Suprapubic skin (tissue), 4 donors: ENCODE measurements around the gene LYPD6B.

Source experiments
- CTCF ChIP-seq, 2 donors: fragments of 200-600 bp in 1 of 2; fragments of 450-650 bp in 1 of 2; sonication (generic) in 1 of 2; IDR thresholded peaks; one replicate each; pipeline ENCODE4 v1.5.1; 2016 to 2019; ENCODE audit warnings: antibody characterized with exemption in 2 of 2, mild to moderate bottlenecking in 1 of 2, moderate library complexity in 1 of 2
- EP300 ChIP-seq: sonication (generic); formaldehyde crosslinking; IDR thresholded peaks from one replicate; pipeline ENCODE4 v1.6.1; 2017; ENCODE audit warnings: antibody characterized with exemption
- POLR2AphosphoS5 ChIP-seq, 3 donors: sonication (generic); formaldehyde crosslinking; IDR thresholded peaks; one replicate each; pipeline ENCODE4 v1.6.1; 2017; ENCODE audit warnings: antibody characterized with exemption in 3 of 3

- TF ChIP-seq CTCF (IDR thresholded peaks at IDR 0.05) (no peak), POLR2AphosphoS5 (IDR thresholded peaks at IDR 0.05) (no peak), EP300 (no peak)
Measured at GRCh38 chr2:149044500-149044899, 6.0 kb downstream of the LYPD6B start.
